Tibial artery (tissue), 4 donors: ENCODE results near the gene WLS.
A peak's percentile ranks its signal among the peaks of the same experiment; 100 is the strongest.

ENCODE experiments used
- DNase-seq, 2 donors: peaks; one replicate each; pipeline ENCODE4 v3.0.0-alpha.2; 2019
- H3K27ac ChIP-seq, 2 donors: fragments of 200-600 bp; sonication (generic) in 1 of 2; 1 replicate in 1 of 2; 2 replicates in 1 of 2; pipeline ENCODE4 v1.5.1; 2018 to 2019; ENCODE audit warnings: mild to moderate bottlenecking in 1 of 2
- H3K27me3 ChIP-seq, 2 donors: fragments of 200-600 bp; sonication (generic) in 1 of 2; one replicate each; pipeline versions ENCODE4 v1.5.1 to v1.6.0; 2016 to 2019
- H3K36me3 ChIP-seq, 3 donors: fragments of 200-600 bp; sonication (generic) in 2 of 3; one replicate each; pipeline ENCODE4 v1.5.1; 2016 to 2019; ENCODE audit warnings: mild to moderate bottlenecking in 2 of 3
- H3K4me1 ChIP-seq, 4 donors: fragments of 200-600 bp; sonication (generic) in 2 of 4; 1 replicate in 3 of 4; 2 replicates in 1 of 4; pipeline ENCODE4 v1.5.1; 2016 to 2019
- H3K4me3 ChIP-seq, 2 donors: fragments of 200-600 bp; sonication (generic) in 1 of 2; 1 replicate in 1 of 2; 2 replicates in 1 of 2; pipeline ENCODE4 v1.5.1; 2018 to 2019; ENCODE audit warnings: mild to moderate bottlenecking in 2 of 2
- H3K9me3 ChIP-seq, 3 donors: fragments of 200-600 bp; sonication (generic) in 1 of 3; one replicate each; pipeline ENCODE4 v1.5.1; 2016 to 2019
- CTCF ChIP-seq, 2 experiments: fragments of 200-600 bp in 1 of 2; fragments of 450-650 bp in 1 of 2; IDR thresholded peaks; one replicate each; pipeline ENCODE4 v1.5.1; 2017 to 2019; ENCODE audit warnings: antibody characterized with exemption in 2 of 2, mild to moderate bottlenecking in 1 of 2, moderate library complexity in 1 of 2
- intact Hi-C: fragments of 100-400 bp; cut with DNase I; formaldehyde crosslinking; loops from one replicate; pipeline ENCODE4 v1.15.0; 2023; ENCODE audit warnings: low total_unique reads

Gene WLS

GRCh38 chr1:68120136-68120791, 112.1 kb downstream of the WLS start:
- intact Hi-C loops: loop anchor here (5.0 kb wide), 1 partner anchor 112 kb away; the partner anchor contains the start of gene WLS
- DNase-seq: peak in 1 of 2 donors; percentile 51
- H3K36me3 ChIP-seq: peaks cover 0 to 9% (median 7%) of the 10 kb centered on the region in 3 donors
- no peaks in the 10 kb centered on the region for H3K27me3 ChIP-seq
- H3K4me3 ChIP-seq: no peak overlapping the region
- peak overlapping the region in 1 of 2 donors; percentile 29 for H3K27ac ChIP-seq
- H3K9me3 ChIP-seq: no peaks in the 10 kb centered on the region
- peaks cover 0 to 12% (median 6%) of the 10 kb centered on the region in 4 donors for H3K4me1 ChIP-seq
- TF ChIP-seq CTCF (IDR thresholded peaks at IDR 0.05): peak; percentile 83 to 88

- H3K4me1 ChIP-seq: peaks cover 0 to 12% (median 6%) of the 10 kb centered on the region in 4 donors
- H3K9me3 ChIP-seq: no peaks in the 10 kb centered on the region
- peaks cover 0 to 6% (median 1%) of the 10 kb centered on the region in 3 donors for H3K36me3 ChIP-seq
- no peak overlapping the region for H3K4me3 ChIP-seq
- intact Hi-C loops: loop anchor here (5.0 to 10.0 kb wide), 2 partner anchors 203 to 595 kb away; no protein-coding TSS in a partner anchor
- peak overlapping the region in 1 of 2 donors; percentile 29 for H3K27ac ChIP-seq
- TF ChIP-seq CTCF (IDR thresholded peaks at IDR 0.05): no peak
- no peaks in the 10 kb centered on the region for H3K27me3 ChIP-seq
- no peak for DNase-seq
Measured at GRCh38 chr1:68119445-68119844, 112.9 kb downstream of the WLS start.

- Histone ChIP-seq H3K4me1 (peaks cover 0 to 19% (median 12%) of the 10 kb centered on the region in 4 donors), H3K9me3 (no peaks in the 10 kb centered on the region), H3K27ac (no peak overlapping the region), H3K27me3 (no peaks in the 10 kb centered on the region), H3K36me3 (no peaks in the 10 kb centered on the region), H3K4me3 (no peak overlapping the region)
- intact Hi-C loops: loop anchor here (2.0 to 10.0 kb wide), 3 partner anchors 205 to 593 kb away; no protein-coding TSS in a partner anchor
- no peak for DNase-seq
- TF ChIP-seq CTCF (IDR thresholded peaks at IDR 0.05): no peak
Measured at GRCh38 chr1:68117416-68117815, 114.9 kb downstream of the WLS start.

GRCh38 chr1:68116643-68117235, 115.6 kb downstream of the WLS start:
- H3K4me3 ChIP-seq: no peak overlapping the region
- H3K9me3 ChIP-seq: no peaks in the 10 kb centered on the region
- peaks cover 0 to 25% (median 17%) of the 10 kb centered on the region in 4 donors for H3K4me1 ChIP-seq
- TF ChIP-seq CTCF (IDR thresholded peaks at IDR 0.05): peak; percentile 85
- H3K36me3 ChIP-seq: no peaks in the 10 kb centered on the region
- H3K27me3 ChIP-seq: no peaks in the 10 kb centered on the region
- no peak for DNase-seq
- intact Hi-C loops: loop anchor here (2.0 to 10.0 kb wide), 3 partner anchors 206 to 592 kb away; no protein-coding TSS in a partner anchor
- no peak overlapping the region for H3K27ac ChIP-seq

GRCh38 chr1:68115308-68115707, 117.0 kb downstream of the WLS start:
- intact Hi-C loops: loop anchor here (5.0 to 10.0 kb wide), 2 partner anchors 207 to 591 kb away; no protein-coding TSS in a partner anchor
- Histone ChIP-seq H3K9me3 (no peaks in the 10 kb centered on the region), H3K27ac (no peak overlapping the region), H3K4me1 (peaks cover 0 to 25% (median 16%) of the 10 kb centered on the region in 4 donors), H3K4me3 (no peak overlapping the region), H3K36me3 (no peaks in the 10 kb centered on the region), H3K27me3 (no peaks in the 10 kb centered on the region)
- no peak for DNase-seq
- TF ChIP-seq CTCF (IDR thresholded peaks at IDR 0.05): no peak
